Astrocyte (in vitro differentiated cells and primary cell): Measurements from ENCODE around the gene CRELD2. TPM values are rescaled to one million over a fixed set of nuclear protein-coding genes. Genes with fewer than 3 reads are reported as not detected.

ENCODE experiments used
- DNase-seq: peaks from one replicate; pipeline ENCODE4 v3.0.0-alpha.2; 2010; ENCODE audit warnings: low read depth
- FAIRE-seq: peaks from 2 replicates; lab custom pipeline; 2011; peaks lifted over from hg19 to GRCh38; lab: Jason Lieb, UNC
- H2AFZ ChIP-seq: 2 replicates; pipeline ENCODE4 v1.6.0; 2012; ENCODE audit warnings: low read depth, low read length, inconsistent platforms
- H3K27ac ChIP-seq: 2 replicates; pipeline ENCODE4 v1.5.1; 2011; ENCODE audit warnings: low read depth, low read length, inconsistent platforms
- H3K27me3 ChIP-seq: 2 replicates; pipeline ENCODE4 v1.6.0; 2011; ENCODE audit warnings: low read length, inconsistent platforms; ENCODE audit not compliant: insufficient read depth
- H3K36me3 ChIP-seq: 2 replicates; pipeline ENCODE4 v1.5.1; 2011; ENCODE audit warnings: low read length, inconsistent platforms; ENCODE audit not compliant: insufficient read depth
- H3K4me1 ChIP-seq: 2 replicates; pipeline ENCODE4 v1.5.1; 2011; ENCODE audit warnings: low read length, inconsistent platforms; ENCODE audit not compliant: insufficient read depth
- H3K4me2 ChIP-seq: 2 replicates; pipeline ENCODE4 v1.6.0; 2012; ENCODE audit warnings: low read length, inconsistent platforms
- H3K4me3 ChIP-seq: 2 replicates; pipeline ENCODE4 v1.5.1; 2011; ENCODE audit warnings: low read depth, mild to moderate bottlenecking, low read length, inconsistent platforms; ENCODE audit not compliant: insufficient read depth
- H3K79me2 ChIP-seq: 2 replicates; pipeline ENCODE4 v1.6.0; 2012; ENCODE audit warnings: mild to moderate bottlenecking, low read length, inconsistent platforms; ENCODE audit not compliant: insufficient read depth
- H3K9ac ChIP-seq: 2 replicates; pipeline ENCODE4 v1.6.0; 2012; ENCODE audit warnings: mild to moderate bottlenecking, low read length, inconsistent platforms
- H3K9me3 ChIP-seq: 2 replicates; pipeline ENCODE4 v1.5.1; 2012; ENCODE audit warnings: low read depth, mild to moderate bottlenecking, low read length, inconsistent platforms; ENCODE audit not compliant: insufficient read depth
- H4K20me1 ChIP-seq: 2 replicates; pipeline ENCODE4 v1.6.0; 2012; ENCODE audit warnings: low read length, inconsistent platforms; ENCODE audit not compliant: insufficient read depth
- H3K27ac Mint-ChIP-seq: one replicate; pipeline ENCODE4 v1.8.0; 2021; ENCODE audit warnings: mild to moderate bottlenecking, mixed read lengths; ENCODE audit not compliant: unreplicated experiment
- H3K27me3 Mint-ChIP-seq: one replicate; pipeline ENCODE4 v1.8.0; 2021; ENCODE audit warnings: low read depth, mixed read lengths; ENCODE audit not compliant: unreplicated experiment
- H3K36me3 Mint-ChIP-seq: one replicate; pipeline ENCODE4 v1.8.0; 2021; ENCODE audit warnings: low read depth, mixed read lengths; ENCODE audit not compliant: unreplicated experiment
- H3K4me1 Mint-ChIP-seq: one replicate; pipeline ENCODE4 v1.8.0; 2021; ENCODE audit warnings: low read depth, mixed read lengths; ENCODE audit not compliant: unreplicated experiment
- H3K4me3 Mint-ChIP-seq: one replicate; pipeline ENCODE4 v1.8.0; 2021; ENCODE audit warnings: mild to moderate bottlenecking, moderate library complexity, mixed read lengths; ENCODE audit not compliant: unreplicated experiment
- H3K9me3 Mint-ChIP-seq: one replicate; pipeline ENCODE4 v1.8.0; 2021; ENCODE audit warnings: mild to moderate bottlenecking, mixed read lengths; ENCODE audit not compliant: unreplicated experiment
- CTCF ChIP-seq: IDR thresholded peaks from 2 replicates; pipeline ENCODE4 v1.5.1; 2011; ENCODE audit warnings: low read depth, mild to moderate bottlenecking, inconsistent platforms, low read length, moderate library complexity; ENCODE audit not compliant: insufficient read depth
- EZH2 ChIP-seq: IDR thresholded peaks from 2 replicates; pipeline ENCODE4 v1.6.1; 2012; ENCODE audit warnings: mild to moderate bottlenecking, low read length, inconsistent platforms; ENCODE audit not compliant: insufficient read depth
- total RNA-seq: library from RNA; stranded (reverse); gene quantifications from 2 replicates; pipeline ENCODE4 v1.2.1, GENCODE V29; 2021

Gene CRELD2
- total RNA-seq, 1 donor from 2014 or later: 49.6 TPM

- Histone ChIP-seq H3K27me3 (no peaks in the 10 kb centered on the region), H3K4me1 (peaks cover 16% of the 10 kb centered on the region), H4K20me1 (peaks cover 25% of the 10 kb centered on the region), H3K9me3 (no peaks in the 10 kb centered on the region), H2AFZ (no peak overlapping the region), H3K79me2 (no peaks in the 10 kb centered on the region), H3K36me3 (no peaks in the 10 kb centered on the region), H3K9ac (no peak overlapping the region), H3K4me3 (no peak overlapping the region), H3K27ac (no peak overlapping the region), H3K4me2 (peak overlapping the region; percentile 86)
- peaks cover 3% of the 10 kb centered on the region for H3K36me3 Mint-ChIP-seq
- no peak overlapping the region for H3K4me3 Mint-ChIP-seq
- DNase-seq (no peak), FAIRE-seq (no peak)
- H3K9me3 Mint-ChIP-seq: peaks cover 2% of the 10 kb centered on the region
- H3K27ac Mint-ChIP-seq: no peak overlapping the region
- H3K27me3 Mint-ChIP-seq: peaks cover 2% of the 10 kb centered on the region
- no peak for TF ChIP-seq CTCF
- TF ChIP-seq EZH2: no peak
- peaks cover 5% of the 10 kb centered on the region for H3K4me1 Mint-ChIP-seq
Measured at GRCh38 chr22:49969751-49970527, 51.5 kb downstream of the CRELD2 start.

GRCh38 chr22:49970528-49971231 is 52.2 kb downstream of the CRELD2 start:
- peak overlapping the region; percentile 74 for H3K9ac ChIP-seq
- peak overlapping the region; percentile 23 for H3K4me3 Mint-ChIP-seq
- no peaks in the 10 kb centered on the region for H3K79me2 ChIP-seq
- FAIRE-seq (peak; percentile 29), DNase-seq (peak; percentile 89)
- peak overlapping the region; percentile 71 for H3K27ac ChIP-seq
- peaks cover 3% of the 10 kb centered on the region for H3K36me3 Mint-ChIP-seq
- H3K27ac Mint-ChIP-seq: peak overlapping the region; percentile 58
- no peaks in the 10 kb centered on the region for H3K36me3 ChIP-seq
- H3K9me3 ChIP-seq: no peaks in the 10 kb centered on the region
- peak overlapping the region; percentile 86 for H3K4me2 ChIP-seq
- peak overlapping the region; percentile 38 for H3K4me3 ChIP-seq
- peak overlapping the region; percentile 64 for H2AFZ ChIP-seq
- TF ChIP-seq CTCF (no peak), EZH2 (no peak)
- peaks cover 18% of the 10 kb centered on the region for H4K20me1 ChIP-seq
- peaks cover 5% of the 10 kb centered on the region for H3K4me1 Mint-ChIP-seq
- peaks cover 16% of the 10 kb centered on the region for H3K4me1 ChIP-seq
- H3K27me3 ChIP-seq: no peaks in the 10 kb centered on the region
- peaks cover 2% of the 10 kb centered on the region for H3K27me3 Mint-ChIP-seq
- peaks cover 2% of the 10 kb centered on the region for H3K9me3 Mint-ChIP-seq
